Activated T-helper 17 cell treated with anti-CD3 and anti-CD28 coated beads, Interleukin-2, amount 50 U/mL, for 72 hours (primary cell): ENCODE measurements around the gene EVC2. TPM values are rescaled to one million over a fixed set of nuclear protein-coding genes. Genes with fewer than 3 reads are reported as not detected.

Source experiments
- ATAC-seq: fragments of 150-1000 bp; cut with Tn5 transposase; replicated peaks from 2 replicates; pipeline ENCODE4 v1.10.0; 2021; ENCODE audit warnings: mild to moderate bottlenecking, moderate library complexity
- H3K27ac Mint-ChIP-seq: one replicate; pipeline ENCODE4 v1.8.0; 2022; ENCODE audit warnings: mixed read lengths
- H3K27me3 Mint-ChIP-seq: one replicate; pipeline ENCODE4 v1.8.0; 2022; ENCODE audit warnings: mixed read lengths
- H3K36me3 Mint-ChIP-seq: one replicate; pipeline ENCODE4 v1.8.0; 2022; ENCODE audit warnings: low read depth, mild to moderate bottlenecking, mixed read lengths
- H3K4me1 Mint-ChIP-seq: one replicate; pipeline ENCODE4 v1.8.0; 2022; ENCODE audit warnings: mixed read lengths
- H3K4me3 Mint-ChIP-seq: one replicate; pipeline ENCODE4 v1.8.0; 2022; ENCODE audit warnings: mild to moderate bottlenecking, mixed read lengths
- H3K9me3 Mint-ChIP-seq: one replicate; pipeline ENCODE4 v1.8.0; 2022; ENCODE audit warnings: mixed read lengths
- total RNA-seq, 2 donors: library from RNA; stranded (reverse); gene quantifications; one replicate each; pipeline ENCODE4 v1.2.3, GENCODE V29; 2022

EVC2 gene
- total RNA-seq, 2 donors from 2014 or later, result 4.0 to 6.2 TPM

DNA sequence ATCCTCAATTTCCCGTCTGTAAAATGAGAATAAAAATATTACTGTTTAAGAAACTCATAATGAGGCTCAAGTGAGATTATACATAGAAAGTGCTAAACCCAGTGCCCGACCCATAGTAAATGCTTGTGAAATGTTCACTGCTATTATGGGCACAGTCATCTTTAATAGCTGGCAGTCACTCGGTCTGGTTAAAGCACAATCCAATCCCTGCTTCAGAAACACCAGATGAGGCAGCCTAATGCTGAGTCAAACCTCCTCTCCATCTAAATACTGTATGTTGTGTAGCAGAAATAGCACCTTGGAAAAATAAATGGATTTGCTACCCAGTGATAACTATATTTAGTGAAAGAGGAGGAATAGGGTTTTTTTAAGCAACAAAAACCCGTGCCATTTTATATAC lies 14.5 kb downstream of the EVC2 start:
- no peaks in the 10 kb centered on the region for H3K9me3 Mint-ChIP-seq
- no peaks in the 10 kb centered on the region for H3K4me1 Mint-ChIP-seq
- no peak for ATAC-seq
- H3K27me3 Mint-ChIP-seq, result no peaks in the 10 kb centered on the region
- no peaks in the 10 kb centered on the region for H3K36me3 Mint-ChIP-seq
- H3K4me3 Mint-ChIP-seq, result no peak overlapping the region
- H3K27ac Mint-ChIP-seq, result no peak overlapping the region

DNA sequence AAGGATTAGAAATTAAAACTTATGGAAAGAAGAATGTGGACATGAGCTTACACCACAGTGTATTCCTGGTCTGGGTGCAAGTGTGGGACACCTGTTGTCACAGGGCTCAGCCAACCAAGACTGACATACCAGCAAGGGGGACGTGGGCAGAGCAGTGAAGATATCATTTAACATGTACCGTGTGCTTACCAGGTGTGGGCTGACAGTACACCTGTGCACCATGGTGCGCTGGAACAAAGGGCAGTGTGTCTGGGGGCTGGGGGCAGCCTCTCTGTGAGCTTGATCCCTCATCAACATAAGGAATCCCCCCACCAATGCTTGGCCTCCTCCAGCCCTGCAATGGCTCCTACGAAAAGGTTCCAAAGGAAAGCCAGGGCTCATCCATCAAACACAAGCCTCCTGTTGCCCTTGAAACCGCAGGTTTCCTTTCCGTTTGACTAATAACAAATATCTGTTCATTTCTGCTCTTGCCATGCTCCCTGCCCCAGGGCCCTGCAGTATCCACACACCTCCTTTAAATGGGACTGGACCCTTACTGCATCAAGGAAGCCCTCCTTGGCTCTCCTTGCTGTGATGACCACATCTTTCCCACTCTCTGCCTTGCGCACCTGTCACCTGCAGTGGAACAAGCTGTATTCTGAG lies 16.7 kb downstream of the EVC2 start:
- H3K4me3 Mint-ChIP-seq, result no peak overlapping the region
- no peaks in the 10 kb centered on the region for H3K9me3 Mint-ChIP-seq
- no peak overlapping the region for H3K27ac Mint-ChIP-seq
- H3K36me3 Mint-ChIP-seq, result peaks cover 8% of the 10 kb centered on the region
- ATAC-seq, result no peak
- H3K27me3 Mint-ChIP-seq, result no peaks in the 10 kb centered on the region
- H3K4me1 Mint-ChIP-seq, result no peaks in the 10 kb centered on the region

DNA sequence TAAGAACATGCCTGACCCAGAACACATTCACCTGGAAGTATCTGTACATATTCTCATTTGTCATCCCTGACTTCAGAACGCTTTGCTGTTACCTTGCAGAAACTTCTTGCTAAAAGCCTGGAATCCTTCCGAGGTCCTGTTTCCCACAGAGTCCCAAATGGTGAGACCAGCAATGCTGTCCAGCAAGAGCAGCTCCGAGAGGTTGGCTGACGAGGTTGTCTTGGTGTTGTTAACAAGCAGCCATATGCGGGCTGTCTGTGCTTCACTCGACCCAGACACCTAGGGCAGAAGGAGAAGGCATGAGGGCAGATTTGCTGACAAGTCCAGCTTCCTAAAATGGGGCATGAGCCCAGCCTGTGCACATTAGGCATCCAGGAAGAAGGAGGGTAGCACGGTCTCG lies 19.3 kb downstream of the EVC2 start:
- Mint-ChIP-seq H3K27ac (no peak overlapping the region), H3K36me3 (peaks cover 22% of the 10 kb centered on the region), H3K27me3 (no peaks in the 10 kb centered on the region), H3K4me1 (no peaks in the 10 kb centered on the region), H3K9me3 (no peaks in the 10 kb centered on the region), H3K4me3 (no peak overlapping the region)
- ATAC-seq, result no peak

DNA sequence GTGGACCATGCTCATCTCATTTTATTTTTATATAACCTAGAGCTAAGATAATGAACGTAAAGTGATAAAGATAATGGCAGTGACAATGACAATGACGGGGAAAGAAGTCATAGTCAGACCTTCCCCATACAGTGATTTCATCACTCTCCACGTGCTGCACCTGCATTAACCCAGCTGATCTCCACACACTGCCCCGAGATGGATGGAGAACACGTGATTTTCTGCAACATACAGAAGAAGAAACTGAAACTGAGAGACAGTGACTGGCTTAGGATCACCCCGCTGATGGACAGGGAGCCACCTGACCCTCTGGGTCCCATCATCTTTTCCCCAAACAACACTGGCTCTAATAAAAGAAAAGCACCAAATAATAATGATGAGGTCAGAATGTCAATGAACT lies 22.0 kb downstream of the EVC2 start:
- no peaks in the 10 kb centered on the region for H3K9me3 Mint-ChIP-seq
- H3K4me3 Mint-ChIP-seq, result no peak overlapping the region
- ATAC-seq, result no peak
- no peaks in the 10 kb centered on the region for H3K27me3 Mint-ChIP-seq
- H3K4me1 Mint-ChIP-seq, result no peaks in the 10 kb centered on the region
- no peak overlapping the region for H3K27ac Mint-ChIP-seq
- H3K36me3 Mint-ChIP-seq, result peaks cover 22% of the 10 kb centered on the region

DNA sequence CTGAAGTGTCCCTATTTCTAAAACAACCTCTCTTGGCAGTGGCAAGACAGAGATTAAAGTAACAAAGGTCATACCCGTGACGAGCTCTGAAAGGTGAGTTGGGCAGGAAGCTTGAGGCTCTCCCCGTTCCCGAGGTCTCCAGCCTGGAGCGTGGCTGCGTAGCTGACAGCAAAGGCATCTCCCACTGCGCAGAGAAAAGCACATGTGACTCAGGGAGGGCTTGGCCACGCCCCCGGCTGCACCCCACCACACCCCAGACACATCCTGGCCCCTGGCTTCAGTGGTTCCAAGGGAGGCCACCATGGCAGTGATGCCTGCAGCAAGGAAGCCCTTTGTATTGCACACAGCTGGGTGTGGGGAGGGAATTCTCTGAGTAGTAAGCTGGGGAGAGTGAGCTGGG lies 23.1 kb downstream of the EVC2 start:
- Mint-ChIP-seq H3K4me1 (no peaks in the 10 kb centered on the region), H3K4me3 (no peak overlapping the region), H3K27me3 (no peaks in the 10 kb centered on the region), H3K9me3 (no peaks in the 10 kb centered on the region), H3K36me3 (peaks cover 22% of the 10 kb centered on the region), H3K27ac (no peak overlapping the region)
- no peak for ATAC-seq

DNA sequence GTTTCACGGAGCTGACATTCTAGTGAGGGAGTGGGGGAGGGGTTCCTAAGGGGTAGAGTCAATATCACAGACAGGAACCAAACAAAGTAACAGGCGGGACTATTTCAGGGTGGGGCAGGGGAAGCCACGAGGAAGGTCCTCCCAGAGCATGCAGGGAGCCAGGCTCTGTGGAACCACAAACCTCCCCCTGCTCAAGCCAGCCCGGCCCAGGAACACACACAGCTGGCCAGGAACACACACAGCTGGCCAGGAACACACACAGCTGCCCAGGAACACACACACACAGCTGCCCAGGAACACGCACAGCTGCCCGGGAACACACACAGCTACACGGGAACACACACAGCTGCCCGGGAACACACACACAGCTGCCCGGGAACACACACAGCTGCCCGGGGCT lies 24.8 kb downstream of the EVC2 start:
- Mint-ChIP-seq H3K27ac (no peak overlapping the region), H3K4me3 (no peak overlapping the region), H3K4me1 (no peaks in the 10 kb centered on the region), H3K36me3 (peaks cover 21% of the 10 kb centered on the region), H3K9me3 (no peaks in the 10 kb centered on the region), H3K27me3 (no peaks in the 10 kb centered on the region)
- no peak for ATAC-seq

DNA sequence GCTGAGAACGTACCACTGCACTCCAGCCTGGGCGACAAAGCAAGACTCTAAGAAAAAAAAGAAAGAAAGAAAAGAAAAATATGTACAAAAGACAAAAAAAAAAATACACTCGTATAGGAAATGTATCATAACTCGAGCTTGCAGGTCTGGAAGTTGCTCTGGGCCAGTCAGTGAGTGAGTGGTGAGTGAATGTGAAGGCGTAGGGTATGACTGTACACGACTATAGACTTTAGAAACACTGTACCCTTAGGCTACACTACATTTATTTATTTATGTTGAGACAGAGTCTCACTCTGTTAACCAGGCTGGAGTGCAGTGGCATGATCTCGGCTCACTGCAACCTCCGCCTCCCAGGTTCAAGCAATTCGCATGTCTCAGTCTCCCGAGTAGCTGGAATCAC lies 29.4 kb downstream of the EVC2 start:
- no peak for ATAC-seq
- Mint-ChIP-seq H3K27me3 (no peaks in the 10 kb centered on the region), H3K4me1 (no peaks in the 10 kb centered on the region), H3K9me3 (no peaks in the 10 kb centered on the region), H3K27ac (no peak overlapping the region), H3K4me3 (no peak overlapping the region), H3K36me3 (no peaks in the 10 kb centered on the region)

DNA sequence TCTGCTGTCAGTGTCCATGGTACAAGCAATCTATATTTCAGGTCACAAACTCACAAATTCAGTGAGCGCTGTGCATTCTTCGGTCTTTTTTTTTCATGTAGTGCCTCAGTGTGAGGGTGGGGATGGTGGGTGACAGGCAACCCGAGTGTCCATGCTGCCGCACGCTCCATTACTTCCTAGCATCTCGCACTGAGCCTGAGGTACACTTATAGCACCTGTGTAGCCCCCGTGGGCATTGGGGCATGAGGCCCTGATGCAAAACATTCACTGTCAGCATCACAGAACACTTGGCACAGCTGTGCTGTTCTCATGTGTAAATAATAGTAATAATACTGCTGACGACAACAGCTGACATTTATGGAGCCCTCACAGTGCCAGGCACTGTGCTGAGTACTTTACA lies 31.6 kb downstream of the EVC2 start:
- H3K36me3 Mint-ChIP-seq, result no peaks in the 10 kb centered on the region
- H3K4me3 Mint-ChIP-seq, result no peak overlapping the region
- H3K4me1 Mint-ChIP-seq, result no peaks in the 10 kb centered on the region
- H3K27me3 Mint-ChIP-seq, result no peaks in the 10 kb centered on the region
- no peak for ATAC-seq
- no peak overlapping the region for H3K27ac Mint-ChIP-seq
- H3K9me3 Mint-ChIP-seq, result no peaks in the 10 kb centered on the region

DNA sequence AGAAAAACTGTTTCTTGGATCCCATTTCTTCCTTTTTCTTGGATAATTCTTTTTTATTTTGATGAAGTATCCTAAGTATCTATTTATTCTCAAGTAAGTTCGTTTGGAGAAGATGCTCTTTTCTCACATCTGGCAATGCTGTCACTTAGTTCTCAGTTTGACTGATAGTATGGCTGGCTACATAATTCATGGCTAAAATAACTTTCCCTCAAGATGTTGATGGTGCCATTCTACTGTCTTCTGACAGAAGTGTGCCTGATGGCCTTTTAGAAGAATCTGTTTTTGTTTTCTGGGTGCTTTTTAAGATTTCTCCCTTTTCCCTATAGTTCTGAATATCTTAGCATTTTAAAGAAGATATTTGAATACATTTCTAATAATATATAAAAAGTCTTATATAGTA lies 41.6 kb downstream of the EVC2 start:
- H3K4me1 Mint-ChIP-seq, result no peaks in the 10 kb centered on the region
- no peak for ATAC-seq
- peaks cover 12% of the 10 kb centered on the region for H3K9me3 Mint-ChIP-seq
- no peak overlapping the region for H3K27ac Mint-ChIP-seq
- H3K36me3 Mint-ChIP-seq, result peaks cover 18% of the 10 kb centered on the region
- no peak overlapping the region for H3K4me3 Mint-ChIP-seq
- H3K27me3 Mint-ChIP-seq, result no peaks in the 10 kb centered on the region

DNA sequence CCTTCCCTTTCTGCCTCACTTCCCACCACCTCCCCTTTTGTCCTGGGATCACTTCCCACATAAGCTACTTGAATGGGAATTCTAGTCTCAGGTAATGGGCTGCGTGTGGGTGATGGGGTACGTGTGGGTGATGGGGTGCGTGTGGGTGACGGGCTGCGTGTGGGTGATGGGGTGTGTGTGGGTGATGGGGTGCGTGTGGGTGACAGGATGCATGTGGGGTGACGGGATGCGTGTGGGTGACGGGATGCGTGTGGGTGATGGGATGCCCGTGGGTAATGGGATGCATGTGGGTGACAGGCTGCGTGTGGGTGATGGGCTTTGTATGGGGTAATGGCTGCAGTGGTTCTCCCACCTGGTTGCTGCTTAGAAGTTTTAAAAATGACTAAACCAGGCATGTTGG lies 43.6 kb downstream of the EVC2 start:
- no peaks in the 10 kb centered on the region for H3K4me1 Mint-ChIP-seq
- ATAC-seq, result no peak
- H3K4me3 Mint-ChIP-seq, result no peak overlapping the region
- H3K36me3 Mint-ChIP-seq, result peaks cover 29% of the 10 kb centered on the region
- peaks cover 13% of the 10 kb centered on the region for H3K9me3 Mint-ChIP-seq
- no peak overlapping the region for H3K27ac Mint-ChIP-seq
- H3K27me3 Mint-ChIP-seq, result no peaks in the 10 kb centered on the region

DNA sequence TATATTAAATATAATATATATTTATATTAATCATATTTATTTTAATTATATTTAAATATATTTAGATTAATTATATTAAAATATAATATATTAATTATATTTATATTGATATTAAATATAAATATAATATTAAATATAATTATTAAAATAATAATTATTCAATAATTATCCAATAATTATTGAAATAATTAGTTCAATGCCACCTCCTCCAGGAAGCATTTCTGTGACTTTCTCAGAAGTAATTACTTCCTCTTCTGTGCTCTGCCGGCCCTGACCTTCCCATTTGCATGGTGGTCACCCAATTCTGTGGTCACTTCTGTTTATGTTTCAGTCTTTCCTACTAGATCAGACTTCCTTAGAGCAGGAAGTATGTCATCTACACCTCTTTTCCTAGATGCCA lies 45.8 kb downstream of the EVC2 start:
- Mint-ChIP-seq H3K27ac (no peak overlapping the region), H3K36me3 (peaks cover 35% of the 10 kb centered on the region), H3K9me3 (peaks cover 9% of the 10 kb centered on the region), H3K4me1 (no peaks in the 10 kb centered on the region), H3K27me3 (no peaks in the 10 kb centered on the region), H3K4me3 (no peak overlapping the region)
- ATAC-seq, result no peak

DNA sequence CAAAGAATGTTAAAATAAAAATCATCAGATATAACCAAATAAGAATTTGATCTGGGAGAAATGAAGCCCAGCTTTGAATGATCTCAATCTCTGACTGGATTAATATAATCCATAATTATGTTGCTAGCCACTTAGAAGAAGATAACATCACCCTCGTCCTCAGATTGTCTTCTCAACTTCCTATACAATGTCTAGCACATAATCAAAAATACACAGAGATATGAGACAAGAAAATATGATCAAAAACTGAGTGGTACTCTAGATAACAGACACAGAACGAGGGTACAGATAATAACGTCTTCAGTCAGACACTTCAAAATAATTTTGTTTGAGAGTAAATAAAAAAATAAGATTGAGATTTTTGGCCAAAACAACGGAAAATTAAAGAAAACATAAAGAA lies 47.1 kb downstream of the EVC2 start:
- ATAC-seq, result no peak
- Mint-ChIP-seq H3K4me3 (no peak overlapping the region), H3K4me1 (no peaks in the 10 kb centered on the region), H3K27ac (no peak overlapping the region), H3K9me3 (peaks cover 9% of the 10 kb centered on the region), H3K27me3 (no peaks in the 10 kb centered on the region), H3K36me3 (peaks cover 35% of the 10 kb centered on the region)

DNA sequence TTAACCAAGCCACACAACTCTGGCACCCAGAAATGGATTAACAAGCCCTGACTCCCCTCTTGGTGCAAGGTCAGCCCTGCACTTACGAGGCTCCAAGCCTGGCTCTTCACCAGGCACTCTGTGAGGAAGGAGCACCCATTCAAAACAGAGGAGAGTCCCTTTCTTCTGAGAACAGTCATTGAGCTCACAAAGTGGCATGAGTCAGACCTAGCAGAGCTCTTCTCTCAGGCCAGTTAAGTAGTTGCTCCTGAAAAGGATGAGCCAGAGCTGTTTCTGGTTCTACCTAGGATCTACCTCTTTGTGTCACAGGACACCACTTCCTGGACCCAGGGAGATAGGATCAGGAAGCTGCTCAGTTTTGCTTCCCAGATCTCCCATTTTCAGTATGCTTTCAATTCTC lies 48.2 kb downstream of the EVC2 start:
- Mint-ChIP-seq H3K36me3 (peaks cover 35% of the 10 kb centered on the region), H3K9me3 (peaks cover 9% of the 10 kb centered on the region), H3K4me3 (no peak overlapping the region), H3K27ac (no peak overlapping the region), H3K4me1 (no peaks in the 10 kb centered on the region), H3K27me3 (no peaks in the 10 kb centered on the region)
- peak; percentile 52 for ATAC-seq

DNA sequence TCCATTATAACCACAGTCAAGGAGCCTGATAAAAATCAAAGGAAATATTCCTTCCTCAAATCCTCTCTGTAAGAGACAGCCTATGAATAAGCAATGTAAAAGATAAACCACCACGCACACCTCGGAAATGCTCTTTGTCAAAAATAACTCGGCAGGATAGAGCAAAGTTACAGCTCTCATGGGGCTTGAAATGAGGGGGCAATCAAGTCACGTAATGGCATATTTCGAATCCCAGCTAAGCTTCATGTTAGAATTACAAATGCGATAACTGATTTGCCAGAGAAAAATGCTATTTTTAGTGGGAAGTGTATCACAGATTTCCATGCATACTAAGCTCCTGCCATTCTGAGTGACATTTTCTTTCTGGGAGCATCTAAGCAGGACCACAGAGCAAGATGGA lies 49.4 kb downstream of the EVC2 start:
- ATAC-seq, result no peak
- Mint-ChIP-seq H3K9me3 (peaks cover 9% of the 10 kb centered on the region), H3K4me3 (no peak overlapping the region), H3K36me3 (peaks cover 35% of the 10 kb centered on the region), H3K4me1 (no peaks in the 10 kb centered on the region), H3K27me3 (no peaks in the 10 kb centered on the region), H3K27ac (no peak overlapping the region)

DNA sequence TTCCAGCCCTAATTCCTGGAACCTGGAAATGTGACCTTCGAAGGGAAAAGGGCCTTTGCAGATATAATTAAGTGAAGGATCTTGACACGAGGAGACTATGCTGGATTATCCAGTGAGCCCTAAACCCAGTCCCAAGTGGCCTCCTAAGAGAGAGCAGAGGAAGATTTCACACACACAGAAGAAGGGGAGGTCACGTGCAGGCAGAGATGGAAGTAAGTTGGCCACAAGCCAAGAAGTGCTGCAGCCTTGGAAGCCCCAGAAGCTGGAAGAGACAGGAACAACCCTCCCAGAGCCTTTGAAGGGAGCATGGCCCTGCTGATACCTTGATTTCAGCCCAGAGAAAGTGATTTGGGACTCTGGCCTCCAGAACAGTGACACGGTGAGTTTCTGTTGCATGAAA lies 51.9 kb downstream of the EVC2 start:
- H3K9me3 Mint-ChIP-seq, result peaks cover 3% of the 10 kb centered on the region
- no peak overlapping the region for H3K4me3 Mint-ChIP-seq
- H3K27me3 Mint-ChIP-seq, result no peaks in the 10 kb centered on the region
- H3K27ac Mint-ChIP-seq, result no peak overlapping the region
- no peak for ATAC-seq
- H3K4me1 Mint-ChIP-seq, result no peaks in the 10 kb centered on the region
- peaks cover 13% of the 10 kb centered on the region for H3K36me3 Mint-ChIP-seq

DNA sequence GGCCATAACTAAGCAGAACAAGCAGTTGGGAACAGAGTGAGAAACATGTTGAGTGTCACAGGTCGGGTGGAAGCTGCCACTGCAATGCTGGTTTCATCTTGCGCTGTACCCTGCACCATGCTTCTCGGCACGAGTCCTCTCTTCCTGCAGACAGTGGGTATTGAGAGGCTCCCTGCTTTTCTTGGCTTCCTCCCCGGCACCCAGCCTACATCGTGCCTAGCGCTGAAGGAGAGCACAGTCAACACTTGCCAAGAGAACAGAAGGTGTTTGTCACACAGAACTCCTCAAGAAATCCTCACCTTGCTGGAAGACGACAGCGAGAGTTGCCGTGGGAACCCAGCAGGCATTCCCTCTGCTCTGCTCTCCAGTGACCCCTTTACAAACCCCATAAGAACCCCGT lies 53.6 kb downstream of the EVC2 start:
- Mint-ChIP-seq H3K27ac (no peak overlapping the region), H3K36me3 (peaks cover 6% of the 10 kb centered on the region), H3K27me3 (no peaks in the 10 kb centered on the region), H3K4me3 (no peak overlapping the region), H3K9me3 (peaks cover 3% of the 10 kb centered on the region), H3K4me1 (no peaks in the 10 kb centered on the region)
- no peak for ATAC-seq
